ENCODE measurements around the gene VWA2.

DNA sequence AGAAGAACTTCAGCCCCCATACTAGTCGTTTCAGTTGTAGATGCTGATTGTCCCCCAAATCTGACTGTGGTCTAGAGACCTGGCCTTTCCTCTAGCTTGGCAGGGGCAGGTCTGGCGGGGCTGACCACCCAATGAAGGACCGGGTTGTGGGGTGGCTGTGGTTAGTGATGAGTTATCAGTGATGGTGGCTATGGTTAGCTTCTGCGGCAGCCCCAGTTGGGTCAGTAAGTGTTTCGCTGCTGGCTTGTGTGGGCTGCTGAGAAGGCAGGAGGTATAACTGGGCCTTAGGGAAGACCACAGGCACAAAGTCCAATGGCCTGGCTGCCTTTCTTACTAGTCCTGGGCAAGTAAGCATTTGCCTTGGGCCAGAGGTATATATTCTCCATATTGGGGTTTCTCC, 21.3 kb downstream of the VWA2 start:
- TF ChIP-seq, protein P1, sequence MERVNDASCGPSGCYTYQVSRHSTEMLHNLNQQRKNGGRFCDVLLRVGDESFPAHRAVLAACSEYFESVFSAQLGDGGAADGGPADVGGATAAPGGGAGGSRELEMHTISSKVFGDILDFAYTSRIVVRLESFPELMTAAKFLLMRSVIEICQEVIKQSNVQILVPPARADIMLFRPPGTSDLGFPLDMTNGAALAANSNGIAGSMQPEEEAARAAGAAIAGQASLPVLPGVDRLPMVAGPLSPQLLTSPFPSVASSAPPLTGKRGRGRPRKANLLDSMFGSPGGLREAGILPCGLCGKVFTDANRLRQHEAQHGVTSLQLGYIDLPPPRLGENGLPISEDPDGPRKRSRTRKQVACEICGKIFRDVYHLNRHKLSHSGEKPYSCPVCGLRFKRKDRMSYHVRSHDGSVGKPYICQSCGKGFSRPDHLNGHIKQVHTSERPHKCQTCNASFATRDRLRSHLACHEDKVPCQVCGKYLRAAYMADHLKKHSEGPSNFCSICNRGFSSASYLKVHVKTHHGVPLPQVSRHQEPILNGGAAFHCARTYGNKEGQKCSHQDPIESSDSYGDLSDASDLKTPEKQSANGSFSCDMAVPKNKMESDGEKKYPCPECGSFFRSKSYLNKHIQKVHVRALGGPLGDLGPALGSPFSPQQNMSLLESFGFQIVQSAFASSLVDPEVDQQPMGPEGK (CRISPR knock-in tag; IDR thresholded peaks at IDR 0.05; ENCODE audit: borderline replicate concordance): no peak
- no peak for TF ChIP-seq RARB (CRISPR knock-in tag; IDR thresholded peaks at IDR 0.05)
- TF ChIP-seq, protein P2, sequence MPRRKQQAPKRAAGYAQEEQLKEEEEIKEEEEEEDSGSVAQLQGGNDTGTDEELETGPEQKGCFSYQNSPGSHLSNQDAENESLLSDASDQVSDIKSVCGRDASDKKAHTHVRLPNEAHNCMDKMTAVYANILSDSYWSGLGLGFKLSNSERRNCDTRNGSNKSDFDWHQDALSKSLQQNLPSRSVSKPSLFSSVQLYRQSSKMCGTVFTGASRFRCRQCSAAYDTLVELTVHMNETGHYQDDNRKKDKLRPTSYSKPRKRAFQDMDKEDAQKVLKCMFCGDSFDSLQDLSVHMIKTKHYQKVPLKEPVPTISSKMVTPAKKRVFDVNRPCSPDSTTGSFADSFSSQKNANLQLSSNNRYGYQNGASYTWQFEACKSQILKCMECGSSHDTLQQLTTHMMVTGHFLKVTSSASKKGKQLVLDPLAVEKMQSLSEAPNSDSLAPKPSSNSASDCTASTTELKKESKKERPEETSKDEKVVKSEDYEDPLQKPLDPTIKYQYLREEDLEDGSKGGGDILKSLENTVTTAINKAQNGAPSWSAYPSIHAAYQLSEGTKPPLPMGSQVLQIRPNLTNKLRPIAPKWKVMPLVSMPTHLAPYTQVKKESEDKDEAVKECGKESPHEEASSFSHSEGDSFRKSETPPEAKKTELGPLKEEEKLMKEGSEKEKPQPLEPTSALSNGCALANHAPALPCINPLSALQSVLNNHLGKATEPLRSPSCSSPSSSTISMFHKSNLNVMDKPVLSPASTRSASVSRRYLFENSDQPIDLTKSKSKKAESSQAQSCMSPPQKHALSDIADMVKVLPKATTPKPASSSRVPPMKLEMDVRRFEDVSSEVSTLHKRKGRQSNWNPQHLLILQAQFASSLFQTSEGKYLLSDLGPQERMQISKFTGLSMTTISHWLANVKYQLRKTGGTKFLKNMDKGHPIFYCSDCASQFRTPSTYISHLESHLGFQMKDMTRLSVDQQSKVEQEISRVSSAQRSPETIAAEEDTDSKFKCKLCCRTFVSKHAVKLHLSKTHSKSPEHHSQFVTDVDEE (CRISPR knock-in tag; IDR thresholded peaks at IDR 0.05): no peak
- TF ChIP-seq ZFP30 (CRISPR knock-in tag; IDR thresholded peaks at IDR 0.05): no peak

Measured in SK-N-SH treated with all-trans-retinoic acid at 6 μM for 48 hours (cell line).